HG03442 (cell line): ENCODE data around the gene HOXD11.

ENCODE experiments used
- ATAC-seq: cut with Tn5 transposase; IDR thresholded peaks from one replicate; pipeline ENCODE4 v1.9.1; 2021; ENCODE audit warnings: mild to moderate bottlenecking, moderate library complexity; ENCODE audit not compliant: unreplicated experiment

Gene HOXD11

DNA sequence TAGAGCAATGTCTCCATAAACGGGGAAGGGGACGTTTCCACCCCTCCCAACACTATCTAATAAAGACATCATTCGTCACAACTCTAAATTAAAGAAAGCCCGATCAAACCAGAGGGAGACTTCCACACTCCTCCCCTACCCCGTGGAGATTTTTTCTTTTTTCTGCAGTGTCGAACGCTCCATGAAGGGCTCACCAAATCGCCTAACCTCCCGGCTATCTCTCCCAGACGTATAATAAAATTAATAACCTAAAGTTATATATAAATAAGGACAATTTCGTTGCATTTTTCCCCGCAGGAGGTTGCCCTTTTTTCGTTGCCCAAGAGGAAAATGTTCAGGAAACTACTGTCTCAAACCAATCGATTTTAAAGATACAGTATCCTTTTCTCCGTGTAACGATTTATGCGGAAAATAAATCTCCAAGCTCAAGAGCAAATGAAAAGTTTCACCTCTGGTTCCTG lies 25.7 kb upstream of the HOXD11 start:
- ATAC-seq, result no peak

GRCh38 chr2:176081837-176082524 lies 25.1 kb upstream of the HOXD11 start:
- ATAC-seq, result no peak

DNA sequence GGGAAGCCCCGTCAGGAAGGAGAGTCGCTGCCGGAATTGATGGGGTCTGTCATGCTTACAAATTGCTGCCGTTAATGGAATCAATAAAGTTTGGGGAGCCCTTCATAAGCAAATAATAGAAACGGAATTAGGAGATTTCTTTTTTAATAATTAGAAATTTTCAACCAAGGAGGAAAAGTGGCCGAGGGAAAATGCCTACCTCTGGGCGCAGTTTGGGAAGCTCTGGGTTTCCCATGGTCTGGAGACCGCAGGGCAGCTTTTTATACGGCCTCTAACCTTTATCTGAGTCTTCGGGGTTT lies 24.6 kb upstream of the HOXD11 start:
- ATAC-seq, result no peak

DNA sequence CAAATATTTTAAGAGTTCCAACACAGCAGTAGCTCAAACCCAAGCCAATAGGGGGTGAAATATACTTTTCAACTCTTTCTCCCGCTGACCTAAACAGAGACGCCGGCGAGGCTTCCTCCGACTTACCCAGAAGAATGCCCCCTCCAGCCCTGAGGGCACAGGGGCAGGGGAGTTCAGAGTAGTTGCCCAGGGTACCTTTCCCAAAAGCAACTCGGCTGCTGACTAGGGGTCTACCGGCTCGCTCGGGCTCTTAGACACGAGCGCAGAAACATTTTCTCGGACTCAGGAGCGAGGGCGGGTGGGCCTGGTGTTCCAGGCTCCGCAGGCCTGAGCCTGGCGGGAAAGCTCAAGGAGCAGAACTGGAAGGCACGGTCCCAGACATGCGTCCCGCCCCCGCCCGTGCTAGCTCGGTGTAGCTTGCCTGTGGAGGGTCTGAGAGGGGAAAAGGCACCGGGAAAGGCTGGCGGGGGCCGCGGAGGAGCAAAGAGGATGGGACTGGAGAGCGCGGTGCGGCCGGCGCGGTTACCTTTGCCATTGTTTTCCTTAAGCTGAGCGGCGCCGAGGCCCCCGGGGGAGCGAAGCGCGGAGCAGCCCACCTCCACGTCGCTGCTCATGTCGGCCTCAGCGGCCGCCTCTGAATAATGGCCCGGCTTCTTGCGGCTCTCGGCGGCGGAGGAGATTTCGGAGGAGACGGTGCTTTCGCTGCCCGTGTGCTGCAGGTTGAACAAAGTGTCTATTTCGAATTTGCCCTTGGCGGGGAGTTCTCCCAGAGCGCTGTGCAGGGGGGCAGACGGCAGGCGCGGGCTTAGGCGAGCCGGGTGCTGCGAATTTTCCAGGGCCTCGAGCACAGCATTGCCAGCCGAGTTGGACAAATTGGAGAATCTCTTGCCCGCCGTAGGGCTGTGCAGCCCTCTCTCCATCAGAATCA lies 24.0 kb upstream of the HOXD11 start:
- ATAC-seq, result no peak

DNA sequence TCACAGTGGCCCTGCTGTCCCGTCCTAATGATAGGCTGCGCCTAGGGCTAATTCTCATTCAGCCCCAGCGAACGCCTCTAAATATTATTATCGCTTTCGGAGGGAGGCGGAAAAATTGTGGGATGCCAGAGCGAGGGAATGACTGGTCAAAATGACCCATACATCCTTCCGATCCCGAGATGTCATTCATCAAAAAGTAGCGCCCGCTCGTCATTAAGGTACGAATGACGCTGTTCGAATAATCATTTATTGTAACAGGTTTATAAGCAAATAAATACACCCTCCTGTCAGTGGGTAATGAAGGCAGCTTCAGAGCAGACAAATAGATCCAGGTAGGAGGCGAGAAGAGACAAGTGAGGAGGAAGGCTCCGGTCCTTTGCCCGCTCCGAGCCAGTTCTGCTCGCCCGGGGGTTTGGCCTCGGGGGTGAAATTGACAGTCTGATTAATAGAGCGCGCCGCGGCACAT lies 23.3 kb upstream of the HOXD11 start, which contains the start of gene EVX2:
EVX2 (minus strand) TSS at position 167 of the 466 bp plus-strand sequence. CDS start 186 bp downstream, outside the sequence.
- ATAC-seq, result no peak

GRCh38 chr2:176084611-176085119 lies 22.4 kb upstream of the HOXD11 start:
- ATAC-seq, result no peak

GRCh38 chr2:176085120-176085788 lies 21.8 kb upstream of the HOXD11 start:
- ATAC-seq, result no peak

GRCh38 chr2:176085861-176086771 lies 21.0 kb upstream of the HOXD11 start:
- ATAC-seq, result no peak

DNA sequence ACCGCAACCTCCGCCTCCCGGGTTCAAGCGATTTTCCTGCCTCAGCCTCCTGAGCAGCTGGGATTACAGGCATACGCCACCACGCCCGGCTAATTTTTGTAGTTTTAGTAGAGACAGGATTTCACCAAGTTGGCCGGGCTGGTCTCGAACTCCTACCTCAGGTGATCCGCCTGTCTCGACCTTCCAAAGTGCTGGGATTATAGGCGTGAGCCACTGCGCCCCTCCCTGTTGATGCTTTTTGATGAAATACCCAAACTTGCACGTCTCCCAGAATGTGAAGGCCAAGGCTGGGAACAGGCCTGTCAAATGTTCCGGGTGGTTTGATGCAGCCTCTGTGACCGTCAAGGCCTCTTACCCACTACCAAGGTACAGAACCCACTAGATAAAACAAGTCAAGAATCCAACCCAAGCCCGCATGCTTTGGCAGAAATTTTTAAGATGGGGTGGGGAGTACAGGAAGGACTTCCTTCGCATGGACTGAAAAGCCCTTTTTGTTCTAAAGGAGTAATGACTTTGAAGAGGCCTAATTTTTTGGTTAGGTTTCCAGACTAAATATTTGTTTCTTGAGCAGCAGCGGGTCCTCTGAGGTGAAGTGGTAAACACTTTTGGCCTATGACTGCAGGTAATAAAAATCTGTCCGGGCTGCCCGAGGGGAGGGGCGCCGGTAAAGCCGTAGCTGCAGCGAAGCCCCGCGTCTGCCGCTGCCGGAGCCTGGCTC lies 19.6 kb upstream of the HOXD11 start:
- no peak for ATAC-seq

GRCh38 chr2:176088048-176088936 lies 18.8 kb upstream of the HOXD11 start:
- ATAC-seq, result peak; percentile 66

GRCh38 chr2:176088937-176089842 lies 17.9 kb upstream of the HOXD11 start:
- ATAC-seq, result no peak

GRCh38 chr2:176089843-176090395 lies 17.2 kb upstream of the HOXD11 start:
- no peak for ATAC-seq

GRCh38 chr2:176090862-176091261 lies 16.2 kb upstream of the HOXD11 start:
- ATAC-seq, result no peak

DNA sequence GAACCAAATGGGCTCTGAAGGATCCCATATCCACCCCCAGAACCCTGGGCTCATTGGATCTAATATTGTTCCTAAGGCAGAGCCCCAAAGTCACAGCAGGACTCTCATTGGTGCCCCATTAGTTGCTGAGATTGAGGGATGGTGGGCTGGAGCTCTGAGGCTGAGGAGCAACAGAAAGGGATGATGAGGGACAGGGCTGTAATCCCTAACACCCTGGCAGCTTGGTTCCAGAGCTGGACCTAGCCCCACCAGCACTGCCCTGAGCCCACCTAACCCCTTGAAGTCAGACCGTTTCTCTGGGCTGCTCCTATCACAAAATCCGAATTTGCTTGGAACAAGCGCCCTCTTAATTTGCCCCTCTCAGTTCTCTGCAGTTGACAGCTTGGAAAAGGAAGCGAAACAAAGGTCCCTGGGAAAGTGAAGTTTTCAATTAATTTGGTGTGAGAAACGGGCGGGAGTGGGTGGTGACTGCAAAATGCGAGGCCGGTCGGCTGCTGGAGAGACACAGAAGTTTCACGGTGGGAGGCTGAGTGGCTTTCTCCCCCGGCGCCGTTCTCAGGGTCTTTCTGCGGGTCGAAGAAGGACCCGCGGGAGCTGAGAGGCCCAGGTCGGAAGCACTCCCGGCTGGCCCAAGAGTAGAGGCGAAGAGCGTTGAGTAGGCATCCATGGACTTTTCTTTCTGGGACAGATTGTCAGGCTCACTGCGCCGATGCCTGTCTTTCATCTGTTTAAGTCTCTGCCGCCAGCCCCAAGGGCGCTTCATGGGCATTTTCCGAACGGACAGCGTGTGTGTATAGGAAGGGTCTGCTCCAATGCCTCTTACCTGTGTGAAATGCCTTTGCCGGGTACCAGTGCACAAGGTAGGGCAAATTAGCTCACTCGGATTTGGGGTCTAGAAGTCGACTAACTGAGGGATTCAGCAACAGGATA lies 15.5 kb upstream of the HOXD11 start:
- no peak for ATAC-seq

DNA sequence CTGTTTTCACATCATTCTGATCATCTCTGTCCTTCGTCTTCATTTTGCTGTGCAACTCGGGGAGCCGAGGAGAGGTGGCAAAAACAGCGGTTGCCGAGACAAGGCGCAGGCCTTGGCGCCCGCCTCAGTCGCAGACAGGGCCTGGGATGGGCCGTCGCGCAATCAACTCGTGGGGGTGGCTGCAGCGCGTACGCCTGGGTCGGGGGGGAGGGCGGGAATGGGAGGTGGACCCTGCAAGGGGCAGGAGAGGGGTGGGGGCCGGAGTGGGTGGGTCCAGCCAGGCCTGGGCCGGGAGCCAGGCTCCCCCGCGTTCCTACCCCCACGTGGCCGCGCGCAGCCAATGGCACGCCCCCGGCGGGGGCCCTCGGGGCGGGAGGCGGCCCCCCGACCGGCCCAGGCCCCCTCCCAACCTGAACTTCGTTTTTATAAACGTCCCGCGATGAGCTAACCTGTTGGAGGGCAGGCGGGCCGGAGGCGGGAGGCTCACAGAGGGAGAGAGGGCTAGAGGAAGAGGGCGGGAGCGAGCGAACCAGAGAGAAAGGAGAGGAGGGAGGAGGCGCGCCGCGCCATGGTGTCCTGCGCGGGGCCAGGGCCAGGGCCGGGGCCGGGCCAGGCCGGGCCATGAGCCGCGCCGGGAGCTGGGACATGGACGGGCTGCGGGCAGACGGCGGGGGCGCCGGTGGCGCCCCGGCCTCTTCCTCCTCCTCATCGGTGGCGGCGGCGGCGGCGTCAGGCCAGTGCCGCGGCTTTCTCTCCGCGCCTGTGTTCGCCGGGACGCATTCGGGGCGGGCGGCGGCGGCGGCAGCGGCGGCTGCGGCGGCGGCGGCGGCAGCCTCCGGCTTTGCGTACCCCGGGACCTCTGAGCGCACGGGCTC lies 14.6 kb upstream of the HOXD11 start, which contains the start of gene HOXD13:
HOXD13 (plus strand) TSS at position 452 of the 875 bp plus-strand sequence; CDS start at position 622, 170 bp downstream.
- no peak for ATAC-seq
